ENCODE data around the gene TTC22.

The TTC22 gene

GRCh38 chr1:54804471-54805132 lies 3.5 kb upstream of the TTC22 start:
- Histone ChIP-seq H3K27me3 (ENCODE audit: control insufficient read depth in 3 of 3, insufficient read depth in 3 of 3, low read depth in 1 of 3, low read length in 3 of 3) (peaks cover 8 to 48% (median 25%) of the 10 kb centered on the region in 3 experiments), H2BK5ac (ENCODE audit: low read length) (no peak overlapping the region), H3K4me2 (ENCODE audit: insufficient read depth, low read length, poor library complexity, severe bottlenecking) (no peak overlapping the region), H3K4me3 (ENCODE audit: low read length in 2 of 2) (no peak overlapping the region), H3K14ac (ENCODE audit: low read length) (peak overlapping the region; percentile 11), H3K18ac (ENCODE audit: low read length) (no peak overlapping the region), H3K9me3 (replicated peaks in 1 of 2; ENCODE audit: control insufficient read depth in 2 of 2, insufficient read depth in 1 of 2, low read depth in 1 of 2, low read length in 2 of 2) (peaks cover 0 to 2% of the 10 kb centered on the region in 2 donors), H2AK5ac (ENCODE audit: low read depth, low read length) (no peak overlapping the region), H4K8ac (ENCODE audit: low read depth, low read length) (no peak overlapping the region), H3K27ac (replicated peaks; ENCODE audit: low read length) (no peak overlapping the region), H2BK120ac (ENCODE audit: low read depth, low read length) (no peak overlapping the region), H3K4me1 (ENCODE audit: control insufficient read depth in 2 of 2, insufficient read depth in 1 of 2, low read depth in 1 of 2, low read length in 2 of 2) (peaks cover 0 to 2% of the 10 kb centered on the region in 2 donors), H4K91ac (ENCODE audit: low read depth, low read length, poor library complexity) (no peak overlapping the region), H2AFZ (ENCODE audit: low read length) (no peak overlapping the region), H3K4ac (ENCODE audit: low read length) (no peak overlapping the region), H3K36me3 (replicated peaks in 1 of 2; ENCODE audit: control insufficient read depth in 2 of 2, insufficient read depth in 2 of 2, low read length in 2 of 2) (no peaks in the 10 kb centered on the region), H2BK12ac (ENCODE audit: low read length) (no peak overlapping the region), H3K79me1 (ENCODE audit: low read depth, low read length) (no peaks in the 10 kb centered on the region), H3K9ac (ENCODE audit: low read depth, low read length, poor library complexity) (no peak overlapping the region), H3K23ac (ENCODE audit: low read depth, low read length, poor library complexity) (no peak overlapping the region), H2BK15ac (ENCODE audit: low read length) (no peak overlapping the region)
- WGBS, 2 donors (ENCODE audit: extremely low coverage in 2 of 2, insufficient read length in 2 of 2, insufficient replicate concordance in 1 of 2), result no CpG with 5 or more reads among the region's 6 CpGs
- no peak for DNase-seq (ENCODE audit: low spot score)

- Histone ChIP-seq H3K9me3 (replicated peaks in 1 of 2; ENCODE audit: control insufficient read depth in 2 of 2, insufficient read depth in 1 of 2, low read depth in 1 of 2, low read length in 2 of 2) (peaks cover 0 to 2% of the 10 kb centered on the region in 2 donors), H3K27me3 (ENCODE audit: control insufficient read depth in 3 of 3, insufficient read depth in 3 of 3, low read depth in 1 of 3, low read length in 3 of 3) (peaks cover 8 to 52% (median 25%) of the 10 kb centered on the region in 3 experiments), H3K23ac (ENCODE audit: low read depth, low read length, poor library complexity) (no peak overlapping the region), H3K9ac (ENCODE audit: low read depth, low read length, poor library complexity) (no peak overlapping the region), H3K4ac (ENCODE audit: low read length) (no peak overlapping the region), H2BK15ac (ENCODE audit: low read length) (no peak overlapping the region), H3K36me3 (replicated peaks in 1 of 2; ENCODE audit: control insufficient read depth in 2 of 2, insufficient read depth in 2 of 2, low read length in 2 of 2) (no peaks in the 10 kb centered on the region), H3K14ac (ENCODE audit: low read length) (no peak overlapping the region), H3K4me2 (ENCODE audit: insufficient read depth, low read length, poor library complexity, severe bottlenecking) (no peak overlapping the region), H3K79me1 (ENCODE audit: low read depth, low read length) (no peaks in the 10 kb centered on the region), H3K4me1 (ENCODE audit: control insufficient read depth in 2 of 2, insufficient read depth in 1 of 2, low read depth in 1 of 2, low read length in 2 of 2) (peaks cover 0 to under 1% of the 10 kb centered on the region in 2 donors), H2BK12ac (ENCODE audit: low read length) (no peak overlapping the region), H2AFZ (ENCODE audit: low read length) (no peak overlapping the region), H2AK5ac (ENCODE audit: low read depth, low read length) (no peak overlapping the region), H4K8ac (ENCODE audit: low read depth, low read length) (no peak overlapping the region), H4K91ac (ENCODE audit: low read depth, low read length, poor library complexity) (no peak overlapping the region), H3K4me3 (ENCODE audit: low read length in 2 of 2) (no peak overlapping the region), H3K27ac (replicated peaks; ENCODE audit: low read length) (no peak overlapping the region), H2BK5ac (ENCODE audit: low read length) (no peak overlapping the region), H3K18ac (ENCODE audit: low read length) (no peak overlapping the region), H2BK120ac (ENCODE audit: low read depth, low read length) (no peak overlapping the region)
- no peak for DNase-seq (ENCODE audit: low spot score)
- WGBS, 2 donors (ENCODE audit: extremely low coverage in 2 of 2, insufficient read length in 2 of 2, insufficient replicate concordance in 1 of 2), result no CpG with 5 or more reads among the region's 4 CpGs
Measured at GRCh38 chr1:54803761-54804470, 2.8 kb upstream of the TTC22 start.

GRCh38 chr1:54800041-54800898 lies 853 bp downstream of the TTC22 start:
- peaks cover 0 to 2% of the 10 kb centered on the region in 2 donors for H3K9me3 ChIP-seq (replicated peaks in 1 of 2; ENCODE audit: control insufficient read depth in 2 of 2, insufficient read depth in 1 of 2, low read depth in 1 of 2, low read length in 2 of 2)
- H3K14ac ChIP-seq (ENCODE audit: low read length), result no peak overlapping the region
- no peak overlapping the region for H3K4ac ChIP-seq (ENCODE audit: low read length)
- H2BK15ac ChIP-seq (ENCODE audit: low read length), result peak overlapping the region; percentile 43
- no peak for DNase-seq (ENCODE audit: low spot score)
- no peak overlapping the region for H3K27ac ChIP-seq (replicated peaks; ENCODE audit: low read length)
- H3K4me1 ChIP-seq (ENCODE audit: control insufficient read depth in 2 of 2, insufficient read depth in 1 of 2, low read depth in 1 of 2, low read length in 2 of 2), result no peaks in the 10 kb centered on the region
- H3K4me3 ChIP-seq (ENCODE audit: low read length in 2 of 2), result no peak overlapping the region
- peak overlapping the region; percentile 57 for H4K8ac ChIP-seq (ENCODE audit: low read depth, low read length)
- H2BK5ac ChIP-seq (ENCODE audit: low read length), result peak overlapping the region; percentile 59
- peak overlapping the region; percentile 76 for H2AK5ac ChIP-seq (ENCODE audit: low read depth, low read length)
- H3K27me3 ChIP-seq (ENCODE audit: control insufficient read depth in 3 of 3, insufficient read depth in 3 of 3, low read depth in 1 of 3, low read length in 3 of 3), result peaks cover 8 to 58% (median 25%) of the 10 kb centered on the region in 3 experiments
- no peak overlapping the region for H2BK120ac ChIP-seq (ENCODE audit: low read depth, low read length)
- H2AFZ ChIP-seq (ENCODE audit: low read length), result peak overlapping the region; percentile 74
- H3K79me1 ChIP-seq (ENCODE audit: low read depth, low read length), result no peaks in the 10 kb centered on the region
- peak overlapping the region; percentile 44 for H3K4me2 ChIP-seq (ENCODE audit: insufficient read depth, low read length, poor library complexity, severe bottlenecking)
- no peaks in the 10 kb centered on the region for H3K36me3 ChIP-seq (replicated peaks in 1 of 2; ENCODE audit: control insufficient read depth in 2 of 2, insufficient read depth in 2 of 2, low read length in 2 of 2)
- peak overlapping the region; percentile 82 for H3K23ac ChIP-seq (ENCODE audit: low read depth, low read length, poor library complexity)
- H4K91ac ChIP-seq (ENCODE audit: low read depth, low read length, poor library complexity), result no peak overlapping the region
- H3K9ac ChIP-seq (ENCODE audit: low read depth, low read length, poor library complexity), result no peak overlapping the region
- peak overlapping the region; percentile 75 for H3K18ac ChIP-seq (ENCODE audit: low read length)
- no CpG with 5 or more reads among the region's 39 CpGs for WGBS, 2 donors (ENCODE audit: extremely low coverage in 2 of 2, insufficient read length in 2 of 2, insufficient replicate concordance in 1 of 2)
- no peak overlapping the region for H2BK12ac ChIP-seq (ENCODE audit: low read length)

Data from neuronal stem cell (in vitro differentiated cells).